GM12892 (cell line): ENCODE results near the gene ATOX1.

Experiments used
- POLR2AphosphoS5 ChIP-seq: IDR thresholded peaks from 2 replicates; pipeline ENCODE4 v1.6.1; 2011; ENCODE audit warnings: low read depth, low read length, control low read depth
- TAF1 ChIP-seq: IDR thresholded peaks from 2 replicates; pipeline ENCODE4 v1.6.1; 2011; ENCODE audit warnings: low read depth, mild to moderate bottlenecking, control low read depth, low read length, borderline replicate concordance

DNA sequence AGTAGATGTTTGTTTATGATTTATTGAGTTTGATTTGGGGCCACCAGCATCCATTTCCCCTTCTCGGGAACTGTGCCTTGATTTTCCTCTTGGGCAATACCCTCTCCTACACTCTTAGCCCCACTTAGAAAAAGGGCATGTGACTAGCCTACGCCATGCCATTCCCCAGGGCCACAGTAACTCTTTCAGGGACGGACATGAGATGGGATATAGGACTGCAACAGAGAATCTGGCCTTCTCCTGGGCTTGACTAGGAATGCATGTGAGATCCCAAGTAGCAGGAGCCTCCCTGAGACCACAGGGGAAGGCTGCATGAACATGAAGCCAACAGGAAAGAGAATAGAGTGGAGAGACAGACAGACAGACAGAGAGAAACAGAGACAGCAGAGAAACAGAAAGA is 41.0 kb downstream of the ATOX1 start:
- TF ChIP-seq TAF1 (no peak), POLR2AphosphoS5 (no peak)
